ENCODE data around the gene ACADL.
A peak's percentile ranks its signal among the peaks of the same experiment; 100 is the strongest.

The ACADL gene

GRCh38 chr2:210224941-210225672 lies at the start of gene ACADL:
TSS of gene ACADL (minus strand) at chr2:210225447. CDS start at chr2:210225263, 184 bp downstream.
- no peak for TF ChIP-seq CTCF (IDR thresholded peaks at IDR 0.05; ENCODE audit: low read depth, low read length, missing control alignments)
- peak within 1 kb of the TSS; percentile 62 for H3K4me3 ChIP-seq (ENCODE audit: low read depth, low read length)
- peak; percentile 4 for DNase-seq (ENCODE audit: low read depth)
- in situ Hi-C loops (cut with HindIII; ENCODE audit: low sequenced_read_pairs): no loop called here

- DNase-seq (ENCODE audit: low read depth): no peak
- no peak overlapping the region for H3K4me3 ChIP-seq (ENCODE audit: low read depth, low read length)
- TF ChIP-seq CTCF (IDR thresholded peaks at IDR 0.05; ENCODE audit: low read depth, low read length, missing control alignments): no peak
- in situ Hi-C loops (cut with HindIII; ENCODE audit: low sequenced_read_pairs): no loop called here
Observed at GRCh38 chr2:210271300-210271699, 46.1 kb upstream of the ACADL start.

- in situ Hi-C loops (cut with HindIII; ENCODE audit: low sequenced_read_pairs): no loop called here
- DNase-seq (ENCODE audit: low read depth): no peak
- no peak overlapping the region for H3K4me3 ChIP-seq (ENCODE audit: low read depth, low read length)
- no peak for TF ChIP-seq CTCF (IDR thresholded peaks at IDR 0.05; ENCODE audit: low read depth, low read length, missing control alignments)
Observed at GRCh38 chr2:210269148-210269547, 43.9 kb upstream of the ACADL start.

GRCh38 chr2:210268281-210268680 lies 43.0 kb upstream of the ACADL start:
- no peak overlapping the region for H3K4me3 ChIP-seq (ENCODE audit: low read depth, low read length)
- in situ Hi-C loops (cut with HindIII; ENCODE audit: low sequenced_read_pairs): no loop called here
- DNase-seq (ENCODE audit: low read depth): no peak
- TF ChIP-seq CTCF (IDR thresholded peaks at IDR 0.05; ENCODE audit: low read depth, low read length, missing control alignments): no peak

GRCh38 chr2:210267698-210268097 lies 42.5 kb upstream of the ACADL start:
- in situ Hi-C loops (cut with HindIII; ENCODE audit: low sequenced_read_pairs): no loop called here
- TF ChIP-seq CTCF (IDR thresholded peaks at IDR 0.05; ENCODE audit: low read depth, low read length, missing control alignments): no peak
- no peak overlapping the region for H3K4me3 ChIP-seq (ENCODE audit: low read depth, low read length)
- DNase-seq (ENCODE audit: low read depth): no peak

- no peak for TF ChIP-seq CTCF (IDR thresholded peaks at IDR 0.05; ENCODE audit: low read depth, low read length, missing control alignments)
- DNase-seq (ENCODE audit: low read depth): no peak
- in situ Hi-C loops (cut with HindIII; ENCODE audit: low sequenced_read_pairs): no loop called here
Observed at GRCh38 chr2:210264282-210264681, 39.0 kb upstream of the ACADL start.

More at GRCh38 chr2:210264282-210264681, 39.0 kb upstream of the ACADL start:
- H3K4me3 ChIP-seq (ENCODE audit: low read depth, low read length): no peak overlapping the region

Data from astrocyte of the cerebellum (primary cell).